22Rv1 (cell line): Measurements from ENCODE around the gene ECT2L.

Experiments
- CTCF ChIP-seq: fragments of 450-650 bp; IDR thresholded peaks from 2 replicates; pipeline ENCODE4 v1.5.1; 2017; ENCODE audit warnings: mild to moderate bottlenecking
- ZFX ChIP-seq: fragments of 450-650 bp; IDR thresholded peaks from 2 replicates; pipeline ENCODE4 v1.6.1; 2017; ENCODE audit warnings: antibody characterized with exemption, borderline replicate concordance

- TF ChIP-seq CTCF, result no peak
- TF ChIP-seq ZFX, result no peak
Measured at GRCh38 chr6:138948546-138949179, 152.8 kb downstream of the ECT2L start.
